Esophagus squamous epithelium (tissue), 4 donors: Measurements from ENCODE around the gene SLC46A3.

Experiments used
- POLR2A ChIP-seq, 4 donors: fragments of 450-650 bp; IDR thresholded peaks; one replicate each; pipeline ENCODE4 v1.6.1; 2017; ENCODE audit warnings: antibody characterized with exemption in 4 of 4, mild to moderate bottlenecking in 4 of 4, moderate library complexity in 3 of 4
- TF ChIP-seq, protein P1 (sequence below), 6 experiments: fragments of 450-650 bp in 4 of 6; fragments of 200-600 bp in 2 of 6; sonication (generic) in 2 of 6; IDR thresholded peaks; one replicate each; pipeline ENCODE4 v1.5.1; 2016 to 2019; ENCODE audit warnings: antibody characterized with exemption in 6 of 6, mild to moderate bottlenecking in 4 of 6, moderate library complexity in 4 of 6

DNA sequence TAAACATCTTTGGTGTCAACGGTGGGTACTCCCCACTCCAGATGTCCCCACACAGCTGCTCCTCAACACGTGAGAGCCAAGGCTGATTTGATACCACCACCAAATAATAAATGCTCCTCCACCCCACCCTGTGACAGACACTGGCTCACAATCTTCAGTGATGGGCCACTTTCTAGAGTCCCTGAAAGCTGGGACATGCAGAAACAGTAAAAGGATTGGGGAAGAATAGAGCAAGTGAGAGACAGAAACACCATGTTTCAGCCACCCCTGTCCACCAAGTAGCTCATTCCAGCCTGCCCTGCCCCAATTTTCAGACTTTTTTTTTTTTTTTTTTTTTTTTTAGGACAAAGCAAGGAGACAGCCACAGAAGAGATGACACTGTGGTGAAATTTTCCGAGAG lies 1.6 kb downstream of the SLC46A3 start:
- no peak for TF ChIP-seq POLR2A (IDR thresholded peaks at IDR 0.05)
- TF ChIP-seq, protein P1, sequence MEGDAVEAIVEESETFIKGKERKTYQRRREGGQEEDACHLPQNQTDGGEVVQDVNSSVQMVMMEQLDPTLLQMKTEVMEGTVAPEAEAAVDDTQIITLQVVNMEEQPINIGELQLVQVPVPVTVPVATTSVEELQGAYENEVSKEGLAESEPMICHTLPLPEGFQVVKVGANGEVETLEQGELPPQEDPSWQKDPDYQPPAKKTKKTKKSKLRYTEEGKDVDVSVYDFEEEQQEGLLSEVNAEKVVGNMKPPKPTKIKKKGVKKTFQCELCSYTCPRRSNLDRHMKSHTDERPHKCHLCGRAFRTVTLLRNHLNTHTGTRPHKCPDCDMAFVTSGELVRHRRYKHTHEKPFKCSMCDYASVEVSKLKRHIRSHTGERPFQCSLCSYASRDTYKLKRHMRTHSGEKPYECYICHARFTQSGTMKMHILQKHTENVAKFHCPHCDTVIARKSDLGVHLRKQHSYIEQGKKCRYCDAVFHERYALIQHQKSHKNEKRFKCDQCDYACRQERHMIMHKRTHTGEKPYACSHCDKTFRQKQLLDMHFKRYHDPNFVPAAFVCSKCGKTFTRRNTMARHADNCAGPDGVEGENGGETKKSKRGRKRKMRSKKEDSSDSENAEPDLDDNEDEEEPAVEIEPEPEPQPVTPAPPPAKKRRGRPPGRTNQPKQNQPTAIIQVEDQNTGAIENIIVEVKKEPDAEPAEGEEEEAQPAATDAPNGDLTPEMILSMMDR (IDR thresholded peaks at IDR 0.05): no peak
